Thyroid gland (tissue), 4 donors: Measurements from ENCODE around the gene MX2.

Experiments used
- POLR2A ChIP-seq, 2 donors: fragments of 450-650 bp; IDR thresholded peaks; one replicate each; pipeline ENCODE4 v1.6.1; 2017; ENCODE audit warnings: antibody characterized with exemption in 2 of 2, mild to moderate bottlenecking in 2 of 2, moderate library complexity in 1 of 2
- TF ChIP-seq, protein P1 (sequence below), 6 experiments: fragments of 200-600 bp in 3 of 6; fragments of 450-650 bp in 3 of 6; sonication (generic) in 3 of 6; IDR thresholded peaks; one replicate each; pipeline ENCODE4 v1.5.1; 2016 to 2019; ENCODE audit warnings: antibody characterized with exemption in 6 of 6, mild to moderate bottlenecking in 2 of 6, inconsistent platforms in 1 of 6, moderate library complexity in 1 of 6

DNA sequence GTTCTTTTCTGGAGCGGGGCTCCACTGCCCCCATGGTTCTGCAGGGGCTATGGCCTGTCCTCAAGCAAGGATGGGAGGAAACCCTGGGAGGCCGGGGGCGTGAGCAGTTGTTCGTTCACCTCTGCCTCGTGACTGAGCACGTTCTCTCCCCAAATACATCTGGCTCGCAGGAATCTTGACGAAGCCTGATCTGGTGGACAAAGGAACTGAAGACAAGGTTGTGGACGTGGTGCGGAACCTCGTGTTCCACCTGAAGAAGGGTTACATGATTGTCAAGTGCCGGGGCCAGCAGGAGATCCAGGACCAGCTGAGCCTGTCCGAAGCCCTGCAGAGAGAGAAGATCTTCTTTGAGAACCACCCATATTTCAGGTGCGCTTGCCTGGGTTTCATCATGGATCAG lies 79.7 kb downstream of the MX2 start:
- TF ChIP-seq, protein P1, sequence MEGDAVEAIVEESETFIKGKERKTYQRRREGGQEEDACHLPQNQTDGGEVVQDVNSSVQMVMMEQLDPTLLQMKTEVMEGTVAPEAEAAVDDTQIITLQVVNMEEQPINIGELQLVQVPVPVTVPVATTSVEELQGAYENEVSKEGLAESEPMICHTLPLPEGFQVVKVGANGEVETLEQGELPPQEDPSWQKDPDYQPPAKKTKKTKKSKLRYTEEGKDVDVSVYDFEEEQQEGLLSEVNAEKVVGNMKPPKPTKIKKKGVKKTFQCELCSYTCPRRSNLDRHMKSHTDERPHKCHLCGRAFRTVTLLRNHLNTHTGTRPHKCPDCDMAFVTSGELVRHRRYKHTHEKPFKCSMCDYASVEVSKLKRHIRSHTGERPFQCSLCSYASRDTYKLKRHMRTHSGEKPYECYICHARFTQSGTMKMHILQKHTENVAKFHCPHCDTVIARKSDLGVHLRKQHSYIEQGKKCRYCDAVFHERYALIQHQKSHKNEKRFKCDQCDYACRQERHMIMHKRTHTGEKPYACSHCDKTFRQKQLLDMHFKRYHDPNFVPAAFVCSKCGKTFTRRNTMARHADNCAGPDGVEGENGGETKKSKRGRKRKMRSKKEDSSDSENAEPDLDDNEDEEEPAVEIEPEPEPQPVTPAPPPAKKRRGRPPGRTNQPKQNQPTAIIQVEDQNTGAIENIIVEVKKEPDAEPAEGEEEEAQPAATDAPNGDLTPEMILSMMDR (IDR thresholded peaks at IDR 0.05) = no peak
- no peak for TF ChIP-seq POLR2A (IDR thresholded peaks at IDR 0.05)
